Stimulated activated naive B cell treated with anti-CD40 and anti-IgM and Interleukin-4, amounts not matched to agents 10 μg/mL and 1 μg/mL and 100 μg/mL, for 72 hours (primary cell): Measurements from ENCODE around the gene PHF13.
"Not testable (repeated sequence)": the region's sequence is repeated elsewhere in the genome, so short reads cannot be mapped to it uniquely, and the experiment has no call there.

ENCODE experiments used
- ATAC-seq, 2 donors: fragments of 150-1000 bp; cut with Tn5 transposase; replicated peaks; 2 replicates each; pipeline ENCODE4 v1.10.0; 2021; ENCODE audit warnings: moderate library complexity in 1 of 2
- DNase-seq: peaks from one replicate; pipeline ENCODE4 v3.0.0; 2021
- H3K27ac Mint-ChIP-seq: one replicate; pipeline ENCODE4 v1.8.0; 2022; ENCODE audit warnings: mild to moderate bottlenecking, mixed read lengths
- H3K27me3 Mint-ChIP-seq, 2 donors: one replicate each; pipeline ENCODE4 v1.8.0; 2022; ENCODE audit warnings: mixed read lengths in 2 of 2
- H3K36me3 Mint-ChIP-seq, 2 donors: one replicate each; pipeline ENCODE4 v1.8.0; 2022; ENCODE audit warnings: mixed read lengths in 2 of 2, mild to moderate bottlenecking in 1 of 2
- H3K4me1 Mint-ChIP-seq, 2 donors: one replicate each; pipeline ENCODE4 v1.8.0; 2022; ENCODE audit warnings: mixed read lengths in 2 of 2, mild to moderate bottlenecking in 1 of 2
- H3K4me3 Mint-ChIP-seq, 2 donors: one replicate each; pipeline ENCODE4 v1.8.0; 2022; ENCODE audit warnings: mild to moderate bottlenecking in 2 of 2, mixed read lengths in 2 of 2, moderate library complexity in 1 of 2
- H3K9me3 Mint-ChIP-seq, 2 donors: one replicate each; pipeline ENCODE4 v1.8.0; 2022; ENCODE audit warnings: mixed read lengths in 2 of 2, mild to moderate bottlenecking in 1 of 2

PHF13 gene

GRCh38 chr1:6637770-6638169, 24.2 kb downstream of the PHF13 start:
- ATAC-seq (no peak), DNase-seq (no peak)
- peaks cover 41 to 59% of the 10 kb centered on the region in 2 donors for H3K36me3 Mint-ChIP-seq
- no peak overlapping the region for H3K27ac Mint-ChIP-seq
- no peaks in the 10 kb centered on the region for H3K9me3 Mint-ChIP-seq
- no peaks in the 10 kb centered on the region for H3K27me3 Mint-ChIP-seq
- H3K4me3 Mint-ChIP-seq: no peak overlapping the region
- H3K4me1 Mint-ChIP-seq: peaks cover 0 to 3% of the 10 kb centered on the region in 2 donors

- Mint-ChIP-seq H3K27ac (no peak overlapping the region), H3K9me3 (no peaks in the 10 kb centered on the region), H3K36me3 (peaks cover 41 to 59% of the 10 kb centered on the region in 2 donors), H3K27me3 (no peaks in the 10 kb centered on the region), H3K4me3 (no peak overlapping the region), H3K4me1 (peaks cover 0 to 3% of the 10 kb centered on the region in 2 donors)
- DNase-seq (no peak), ATAC-seq (no peak)
These were observed 24.7 kb downstream of the PHF13 start for GRCh38 chr1:6638226-6638625.

- ATAC-seq, H3K4me3 Mint-ChIP-seq, H3K27ac Mint-ChIP-seq, H3K9me3 Mint-ChIP-seq, H3K27me3 Mint-ChIP-seq, DNase-seq, H3K4me1 Mint-ChIP-seq: not testable (repeated sequence)
- peaks cover 44 to 53% of the 10 kb centered on the region in 2 donors for H3K36me3 Mint-ChIP-seq
These were observed 27.3 kb downstream of the PHF13 start for GRCh38 chr1:6640867-6641266.

GRCh38 chr1:6645018-6645417, 31.5 kb downstream of the PHF13 start:
- DNase-seq: no peak
- Mint-ChIP-seq H3K36me3 (peaks cover 37 to 48% of the 10 kb centered on the region in 2 donors), H3K4me1 (peaks cover 0 to 4% of the 10 kb centered on the region in 2 donors), H3K27me3 (no peaks in the 10 kb centered on the region), H3K9me3 (no peaks in the 10 kb centered on the region), H3K27ac (no peak overlapping the region), H3K4me3 (no peak overlapping the region)
- ATAC-seq: no peak

GRCh38 chr1:6646499-6647148, 33.1 kb downstream of the PHF13 start:
- Mint-ChIP-seq H3K4me1 (peaks cover 0 to 4% of the 10 kb centered on the region in 2 donors), H3K9me3 (no peaks in the 10 kb centered on the region), H3K27me3 (no peaks in the 10 kb centered on the region), H3K36me3 (peaks cover 38 to 50% of the 10 kb centered on the region in 2 donors), H3K4me3 (no peak overlapping the region), H3K27ac (no peak overlapping the region)
- ATAC-seq: peak; percentile 34 to 51
- DNase-seq: no peak

GRCh38 chr1:6648556-6648955, 35.0 kb downstream of the PHF13 start:
- H3K27ac Mint-ChIP-seq: no peak overlapping the region
- peaks cover 0 to 2% of the 10 kb centered on the region in 2 donors for H3K4me1 Mint-ChIP-seq
- DNase-seq: no peak
- no peak overlapping the region for H3K4me3 Mint-ChIP-seq
- H3K36me3 Mint-ChIP-seq: peaks cover 30 to 45% of the 10 kb centered on the region in 2 donors
- no peaks in the 10 kb centered on the region for H3K27me3 Mint-ChIP-seq
- ATAC-seq: no peak
- no peaks in the 10 kb centered on the region for H3K9me3 Mint-ChIP-seq

GRCh38 chr1:6651909-6652308, 38.4 kb downstream of the PHF13 start:
- Mint-ChIP-seq H3K36me3 (peaks cover 24 to 34% of the 10 kb centered on the region in 2 donors), H3K27me3 (no peaks in the 10 kb centered on the region), H3K4me1 (no peaks in the 10 kb centered on the region), H3K4me3 (no peak overlapping the region), H3K27ac (no peak overlapping the region), H3K9me3 (no peaks in the 10 kb centered on the region)
- DNase-seq (no peak), ATAC-seq (no peak)

GRCh38 chr1:6652986-6653385, 39.5 kb downstream of the PHF13 start:
- DNase-seq (no peak), ATAC-seq (no peak)
- Mint-ChIP-seq H3K4me1 (no peaks in the 10 kb centered on the region), H3K36me3 (peaks cover 26 to 37% of the 10 kb centered on the region in 2 donors), H3K27me3 (no peaks in the 10 kb centered on the region), H3K9me3 (no peaks in the 10 kb centered on the region), H3K4me3 (no peak overlapping the region), H3K27ac (no peak overlapping the region)

- no peak for ATAC-seq
- no peaks in the 10 kb centered on the region for H3K9me3 Mint-ChIP-seq
- H3K4me1 Mint-ChIP-seq: no peaks in the 10 kb centered on the region
- H3K27me3 Mint-ChIP-seq: no peaks in the 10 kb centered on the region
- H3K27ac Mint-ChIP-seq: no peak overlapping the region
- DNase-seq: no peak
- no peak overlapping the region for H3K4me3 Mint-ChIP-seq
- H3K36me3 Mint-ChIP-seq: peaks cover 28 to 39% of the 10 kb centered on the region in 2 donors
These were observed 40.1 kb downstream of the PHF13 start for GRCh38 chr1:6653436-6654290.

GRCh38 chr1:6657138-6657537, 43.6 kb downstream of the PHF13 start:
- H3K27ac Mint-ChIP-seq: no peak overlapping the region
- no peak overlapping the region for H3K4me3 Mint-ChIP-seq
- DNase-seq: no peak
- no peak for ATAC-seq
- H3K36me3 Mint-ChIP-seq: peaks cover 14 to 35% of the 10 kb centered on the region in 2 donors
- no peaks in the 10 kb centered on the region for H3K27me3 Mint-ChIP-seq
- peaks cover 0 to 7% of the 10 kb centered on the region in 2 donors for H3K4me1 Mint-ChIP-seq
- H3K9me3 Mint-ChIP-seq: no peaks in the 10 kb centered on the region

- H3K36me3 Mint-ChIP-seq: peaks cover 11 to 40% of the 10 kb centered on the region in 2 donors
- no peaks in the 10 kb centered on the region for H3K9me3 Mint-ChIP-seq
- no peaks in the 10 kb centered on the region for H3K27me3 Mint-ChIP-seq
These were observed 45.0 kb downstream of the PHF13 start for GRCh38 chr1:6658359-6659060.

GRCh38 chr1:6660415-6661049, 47.0 kb downstream of the PHF13 start:
- peaks cover 21 to 50% of the 10 kb centered on the region in 2 donors for H3K36me3 Mint-ChIP-seq
- H3K27ac Mint-ChIP-seq: no peak overlapping the region
- peaks cover 0 to 7% of the 10 kb centered on the region in 2 donors for H3K4me1 Mint-ChIP-seq
- H3K9me3 Mint-ChIP-seq: no peaks in the 10 kb centered on the region
- no peak for DNase-seq
- no peak overlapping the region for H3K4me3 Mint-ChIP-seq
- no peak for ATAC-seq
- H3K27me3 Mint-ChIP-seq: no peaks in the 10 kb centered on the region

More at GRCh38 chr1:6658359-6659060, 45.0 kb downstream of the PHF13 start:
- no peak overlapping the region for H3K27ac Mint-ChIP-seq
- no peak for ATAC-seq
- DNase-seq: no peak
- H3K4me3 Mint-ChIP-seq: no peak overlapping the region
- H3K4me1 Mint-ChIP-seq: peaks cover 0 to 7% of the 10 kb centered on the region in 2 donors

GRCh38 chr1:6662468-6662867, 48.9 kb downstream of the PHF13 start:
- ATAC-seq, H3K27me3 Mint-ChIP-seq, H3K4me3 Mint-ChIP-seq, H3K9me3 Mint-ChIP-seq, H3K4me1 Mint-ChIP-seq, DNase-seq, H3K27ac Mint-ChIP-seq: not testable (repeated sequence)
- peaks cover 28 to 56% of the 10 kb centered on the region in 2 donors for H3K36me3 Mint-ChIP-seq

GRCh38 chr1:6666696-6667095, 53.2 kb downstream of the PHF13 start:
- no peaks in the 10 kb centered on the region for H3K27me3 Mint-ChIP-seq
- peaks cover 31 to 50% of the 10 kb centered on the region in 2 donors for H3K36me3 Mint-ChIP-seq
- no peaks in the 10 kb centered on the region for H3K9me3 Mint-ChIP-seq
- DNase-seq: no peak
- H3K27ac Mint-ChIP-seq: no peak overlapping the region
- no peak overlapping the region for H3K4me3 Mint-ChIP-seq
- ATAC-seq: no peak
- H3K4me1 Mint-ChIP-seq: no peaks in the 10 kb centered on the region
